HG02840 (cell line): ENCODE data around the gene RABL6.
"Not testable (repeated sequence)": the region's sequence is repeated elsewhere in the genome, so short reads cannot be mapped to it uniquely, and the experiment has no call there.

Source experiments
- ATAC-seq: cut with Tn5 transposase; IDR thresholded peaks from one replicate; pipeline ENCODE4 v1.9.1; 2021; ENCODE audit warnings: mild to moderate bottlenecking, moderate library complexity, moderate number of reproducible peaks; ENCODE audit not compliant: unreplicated experiment, low FRiP score

Gene RABL6

GRCh38 chr9:136774416-136775045 is 33.2 kb upstream of the RABL6 start:
- no peak for ATAC-seq

- ATAC-seq, result no peak
These were observed 32.6 kb upstream of the RABL6 start for GRCh38 chr9:136775191-136775590.

- no peak for ATAC-seq
These were observed 30.8 kb upstream of the RABL6 start for GRCh38 chr9:136776947-136777346.

- ATAC-seq, result no peak
These were observed 30.4 kb upstream of the RABL6 start for GRCh38 chr9:136777359-136777758.

- ATAC-seq, result no peak
These were observed 27.9 kb upstream of the RABL6 start for GRCh38 chr9:136779808-136780207.

- ATAC-seq, result no peak
These were observed 25.3 kb upstream of the RABL6 start for GRCh38 chr9:136782452-136782851.

- ATAC-seq, result no peak
These were observed 23.3 kb upstream of the RABL6 start for GRCh38 chr9:136784249-136784996.

GRCh38 chr9:136784997-136785361 is 22.8 kb upstream of the RABL6 start:
- ATAC-seq, result no peak

GRCh38 chr9:136785565-136786355 is 22.0 kb upstream of the RABL6 start:
- ATAC-seq, result not testable (repeated sequence)

- ATAC-seq, result no peak
These were observed 21.3 kb upstream of the RABL6 start for GRCh38 chr9:136786451-136786850.

GRCh38 chr9:136786983-136787382 is 20.8 kb upstream of the RABL6 start:
- ATAC-seq, result not testable (repeated sequence)

GRCh38 chr9:136787690-136788400 is 19.9 kb upstream of the RABL6 start:
- ATAC-seq, result no peak

- not testable (repeated sequence) for ATAC-seq
These were observed 18.9 kb upstream of the RABL6 start for GRCh38 chr9:136788644-136789522.

- ATAC-seq, result no peak
These were observed 18.2 kb upstream of the RABL6 start for GRCh38 chr9:136789523-136789937.

GRCh38 chr9:136790640-136791515 is 16.9 kb upstream of the RABL6 start, which contains the start of gene TMEM141:
TMEM141 (plus strand) TSS chr9:136791344; CDS start chr9:136791371, 27 bp downstream.
- peak; percentile 78 for ATAC-seq

GRCh38 chr9:136791516-136792276 is 16.1 kb upstream of the RABL6 start:
- ATAC-seq, result peak; percentile 21

GRCh38 chr9:136792321-136793085 is 15.2 kb upstream of the RABL6 start:
- no peak for ATAC-seq
